ENCODE measurements around the gene PGPEP1. TPM values are rescaled to one million over a fixed set of nuclear protein-coding genes. Genes with fewer than 3 reads are reported as not detected.
A peak's percentile ranks its signal among the peaks of the same experiment; 100 is the strongest.

Gene PGPEP1
- total and polyA plus RNA-seq, 3 donors from 2014 or later: 10.8 to 16.2 (median 12.4) TPM

DNA sequence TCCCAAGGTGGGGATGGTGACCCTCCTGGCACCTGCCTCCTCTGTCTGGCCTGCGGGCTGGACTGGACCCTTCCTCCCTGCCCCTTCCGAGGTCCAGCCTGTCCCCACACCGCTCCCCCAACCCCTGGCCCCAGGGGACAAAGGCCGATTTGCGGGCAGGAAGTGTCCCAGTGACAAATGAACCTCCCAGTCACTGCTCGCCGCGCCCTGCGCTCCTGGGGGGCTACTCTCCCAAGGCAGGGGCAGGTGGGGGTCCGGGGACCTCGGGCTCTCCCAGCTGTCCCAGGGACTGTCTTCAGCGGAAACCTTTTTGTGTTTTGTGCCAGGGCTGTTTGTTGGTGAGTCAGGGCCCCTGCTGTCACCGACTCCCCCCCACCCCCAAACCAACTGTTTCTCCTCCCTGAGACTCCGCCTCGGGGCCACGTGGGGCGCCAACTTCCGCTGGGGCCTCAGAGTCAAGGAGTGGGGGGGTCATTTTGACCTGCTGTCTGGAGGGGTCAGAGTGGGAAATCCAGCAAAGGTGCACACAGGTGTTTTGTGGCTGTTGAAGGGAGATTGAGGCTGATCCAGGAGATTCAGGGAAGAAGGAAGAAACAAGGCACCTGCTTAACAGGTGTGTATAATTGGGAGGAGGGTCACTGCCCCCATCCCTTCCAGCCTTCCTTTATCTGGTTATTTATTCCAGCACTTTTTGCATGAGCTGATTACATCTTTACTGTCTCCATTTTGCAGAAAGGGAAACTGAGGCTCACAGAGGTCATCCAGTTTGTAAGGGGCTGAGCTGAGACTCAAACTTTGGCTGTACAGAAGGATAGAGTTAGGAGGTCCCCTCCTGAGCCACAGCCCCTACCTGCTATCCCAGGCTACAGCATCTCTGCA lies 831 bp downstream of the PGPEP1 start:
- WGBS, 2 donors: 4 to 5% methylated on average over 13 to 16 of the region's 18 CpGs
- H3K4me1 ChIP-seq: peaks cover 6% of the 10 kb centered on the region
- H3K4me3 ChIP-seq: peak overlapping the region; percentile 77 to 94
- peak; percentile 54 for DNase-seq
- intact Hi-C loops (cut with DNase I; ENCODE audit: low total_unique reads): no loop called here
- no peaks in the 10 kb centered on the region for H3K36me3 ChIP-seq (ENCODE audit: low read depth, missing control alignments)
- no peaks in the 10 kb centered on the region for H3K9me3 ChIP-seq
- TF ChIP-seq POLR2A (IDR thresholded peaks at IDR 0.05): no peak
- TF ChIP-seq, protein P1, sequence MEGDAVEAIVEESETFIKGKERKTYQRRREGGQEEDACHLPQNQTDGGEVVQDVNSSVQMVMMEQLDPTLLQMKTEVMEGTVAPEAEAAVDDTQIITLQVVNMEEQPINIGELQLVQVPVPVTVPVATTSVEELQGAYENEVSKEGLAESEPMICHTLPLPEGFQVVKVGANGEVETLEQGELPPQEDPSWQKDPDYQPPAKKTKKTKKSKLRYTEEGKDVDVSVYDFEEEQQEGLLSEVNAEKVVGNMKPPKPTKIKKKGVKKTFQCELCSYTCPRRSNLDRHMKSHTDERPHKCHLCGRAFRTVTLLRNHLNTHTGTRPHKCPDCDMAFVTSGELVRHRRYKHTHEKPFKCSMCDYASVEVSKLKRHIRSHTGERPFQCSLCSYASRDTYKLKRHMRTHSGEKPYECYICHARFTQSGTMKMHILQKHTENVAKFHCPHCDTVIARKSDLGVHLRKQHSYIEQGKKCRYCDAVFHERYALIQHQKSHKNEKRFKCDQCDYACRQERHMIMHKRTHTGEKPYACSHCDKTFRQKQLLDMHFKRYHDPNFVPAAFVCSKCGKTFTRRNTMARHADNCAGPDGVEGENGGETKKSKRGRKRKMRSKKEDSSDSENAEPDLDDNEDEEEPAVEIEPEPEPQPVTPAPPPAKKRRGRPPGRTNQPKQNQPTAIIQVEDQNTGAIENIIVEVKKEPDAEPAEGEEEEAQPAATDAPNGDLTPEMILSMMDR (IDR thresholded peaks at IDR 0.05): no peak
- H3K27me3 ChIP-seq: no peaks in the 10 kb centered on the region
- H3K27ac ChIP-seq: peak overlapping the region; percentile 68 to 77

GRCh38 chr19:18342090-18342632 lies 1.8 kb downstream of the PGPEP1 start:
- WGBS, 2 donors: 79 to 82% methylated on average over 8 of the region's 8 CpGs
- intact Hi-C loops (cut with DNase I; ENCODE audit: low total_unique reads): no loop called here
- Histone ChIP-seq H3K9me3 (no peaks in the 10 kb centered on the region), H3K27ac (no peak overlapping the region), H3K27me3 (no peaks in the 10 kb centered on the region), H3K36me3 (ENCODE audit: low read depth, missing control alignments) (no peaks in the 10 kb centered on the region), H3K4me3 (no peak overlapping the region), H3K4me1 (peaks cover 6% of the 10 kb centered on the region)
- TF ChIP-seq, protein P1 (IDR thresholded peaks at IDR 0.05): no peak
- no peak for TF ChIP-seq POLR2A (IDR thresholded peaks at IDR 0.05)
- no peak for DNase-seq

- H3K4me3 ChIP-seq: no peak overlapping the region
- no peaks in the 10 kb centered on the region for H3K36me3 ChIP-seq (ENCODE audit: low read depth, missing control alignments)
- peaks cover 6% of the 10 kb centered on the region for H3K4me1 ChIP-seq
- H3K27ac ChIP-seq: peak overlapping the region in 1 of 2 donors; percentile 3
- DNase-seq: no peak
- intact Hi-C loops (cut with DNase I; ENCODE audit: low total_unique reads): no loop called here
- WGBS, 2 donors: 59 to 65% methylated on average over 13 of the region's 13 CpGs
- no peaks in the 10 kb centered on the region for H3K9me3 ChIP-seq
- TF ChIP-seq, protein P1 (IDR thresholded peaks at IDR 0.05): no peak
- no peak for TF ChIP-seq POLR2A (IDR thresholded peaks at IDR 0.05)
- no peaks in the 10 kb centered on the region for H3K27me3 ChIP-seq
These were observed 4.2 kb downstream of the PGPEP1 start for GRCh38 chr19:18344582-18344950.

DNA sequence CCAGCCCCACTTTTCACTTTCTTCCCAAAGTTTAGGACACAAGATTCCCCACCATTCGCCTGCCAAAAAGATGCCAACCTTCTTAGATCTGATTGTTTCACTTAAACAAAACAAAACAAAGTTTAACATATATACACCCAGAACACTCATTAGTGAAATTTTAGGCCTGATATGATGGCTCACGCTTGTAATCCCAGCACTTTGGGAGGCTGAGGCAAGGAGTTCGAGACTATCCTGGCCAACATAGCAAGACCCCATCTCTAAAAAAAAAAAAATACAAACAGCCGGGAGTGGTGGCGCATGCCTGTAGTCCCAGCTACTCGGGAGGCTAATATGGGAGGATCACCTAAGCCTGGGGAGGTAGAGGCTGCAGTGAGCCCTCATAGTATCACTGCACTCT lies 4.9 kb downstream of the PGPEP1 start:
- TF ChIP-seq, protein P1 (IDR thresholded peaks at IDR 0.05): no peak
- no peak for TF ChIP-seq POLR2A (IDR thresholded peaks at IDR 0.05)
- Histone ChIP-seq H3K27me3 (no peaks in the 10 kb centered on the region), H3K4me1 (peaks cover 6% of the 10 kb centered on the region), H3K4me3 (no peak overlapping the region), H3K27ac (no peak overlapping the region), H3K36me3 (ENCODE audit: low read depth, missing control alignments) (no peaks in the 10 kb centered on the region), H3K9me3 (no peaks in the 10 kb centered on the region)
- DNase-seq: no peak
- WGBS, 2 donors: 96% methylated on average over 6 of the region's 6 CpGs
- intact Hi-C loops (cut with DNase I; ENCODE audit: low total_unique reads): no loop called here

All from testis (tissue), 3 donors.